ENCODE measurements around the gene DDA1.

DDA1 gene

DNA sequence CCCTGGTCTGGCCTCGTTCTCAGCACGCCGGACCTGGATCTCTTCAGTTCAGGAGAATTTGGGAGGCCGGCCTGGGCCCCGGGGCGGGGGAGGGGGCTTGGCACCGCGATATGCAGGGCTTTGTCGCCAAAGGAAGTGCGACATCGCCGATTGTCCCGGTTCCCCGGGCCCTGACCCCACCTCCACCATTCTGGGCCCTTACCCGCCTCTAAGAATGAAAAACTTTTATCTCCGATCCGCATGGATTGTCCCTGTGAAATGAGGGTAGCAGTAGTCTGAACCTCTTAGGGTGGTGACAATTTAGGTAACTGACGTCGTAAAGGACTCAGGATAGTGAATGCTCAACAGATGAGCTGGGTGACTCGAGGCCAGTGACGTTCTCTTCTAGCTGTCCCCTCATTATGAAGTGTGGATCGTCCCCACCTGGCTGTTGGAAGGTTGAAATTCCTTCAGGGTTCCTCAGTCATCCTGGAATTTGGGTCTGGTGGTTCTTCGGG is 650 bp downstream of the DDA1 start (continued):
- TF ChIP-seq PATZ1 (tag by site-specific recombination; IDR thresholded peaks at IDR 0.05): peak; percentile 1; the same call in 1 of the 2 replicates

DNA sequence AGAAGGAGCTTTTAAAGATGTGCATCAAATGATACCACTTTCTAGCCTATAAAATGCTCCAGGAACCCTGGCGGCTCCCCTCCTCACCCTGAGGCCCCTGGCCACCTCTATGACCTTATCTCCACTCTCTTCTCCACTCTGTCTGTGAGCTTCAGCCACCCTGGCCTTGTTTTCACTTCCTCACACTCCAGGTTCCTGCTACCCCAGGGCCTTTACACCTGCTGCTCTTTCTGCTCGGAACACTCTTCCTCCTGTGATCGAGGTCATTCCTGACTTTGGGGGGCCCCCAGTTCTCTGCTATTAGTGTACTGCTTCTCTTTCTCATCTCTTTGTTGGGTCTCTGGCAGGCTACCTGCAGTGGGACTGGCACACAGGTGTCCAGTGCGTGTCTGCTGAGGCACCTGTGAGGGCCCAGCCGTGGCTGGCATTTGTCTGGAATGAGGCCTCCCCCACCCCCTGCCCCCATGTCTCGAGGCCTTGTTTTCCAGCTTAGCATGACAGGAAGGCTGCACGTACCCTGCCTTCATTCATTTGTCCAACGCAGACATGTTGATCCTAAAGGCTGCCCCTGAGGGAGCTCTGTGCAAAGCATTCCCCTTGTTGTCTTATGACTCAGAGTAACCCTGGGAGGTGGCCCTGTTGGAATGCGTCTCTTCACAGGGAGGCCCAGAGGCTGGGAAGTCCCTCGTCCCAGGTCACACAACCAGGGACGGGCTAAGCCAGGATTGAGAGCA is 2.3 kb downstream of the DDA1 start:
- no peaks in the 10 kb centered on the region for H3K9me3 ChIP-seq (ENCODE audit: control insufficient read depth, insufficient read depth, low read depth, low read length)
- ChIA-PET POLR2A (no interaction called here), CTCF (interaction anchor here (1.1 kb wide), 1 partner anchor 9 kb away, joined by 3 read pairs; no protein-coding TSS in a partner anchor)
- no peak overlapping the region for H3K27ac ChIP-seq (ENCODE audit: extremely low read depth, low read depth, low read length)
- no peaks in the 10 kb centered on the region for H3K4me1 ChIP-seq (ENCODE audit: control insufficient read depth, insufficient read depth, low read length)
- peaks cover 3 to 44% of the 10 kb centered on the region in 2 experiments; a peak in 2 of 3 replicates for H3K36me3 ChIP-seq (ENCODE audit: control insufficient read depth in 2 of 2, insufficient read depth in 1 of 2, low read length in 2 of 2)
- no peak overlapping the region for H3K4me3 ChIP-seq (ENCODE audit: low read depth, low read length)
- TF ChIP-seq, protein P1, sequence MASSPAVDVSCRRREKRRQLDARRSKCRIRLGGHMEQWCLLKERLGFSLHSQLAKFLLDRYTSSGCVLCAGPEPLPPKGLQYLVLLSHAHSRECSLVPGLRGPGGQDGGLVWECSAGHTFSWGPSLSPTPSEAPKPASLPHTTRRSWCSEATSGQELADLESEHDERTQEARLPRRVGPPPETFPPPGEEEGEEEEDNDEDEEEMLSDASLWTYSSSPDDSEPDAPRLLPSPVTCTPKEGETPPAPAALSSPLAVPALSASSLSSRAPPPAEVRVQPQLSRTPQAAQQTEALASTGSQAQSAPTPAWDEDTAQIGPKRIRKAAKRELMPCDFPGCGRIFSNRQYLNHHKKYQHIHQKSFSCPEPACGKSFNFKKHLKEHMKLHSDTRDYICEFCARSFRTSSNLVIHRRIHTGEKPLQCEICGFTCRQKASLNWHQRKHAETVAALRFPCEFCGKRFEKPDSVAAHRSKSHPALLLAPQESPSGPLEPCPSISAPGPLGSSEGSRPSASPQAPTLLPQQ (tag by site-specific recombination; IDR thresholded peaks at IDR 0.05): 0 out of 2 replicates have a peak, but pooled peaks have one; percentile 1
- TF ChIP-seq GLIS1 (tag by site-specific recombination; IDR thresholded peaks at IDR 0.05) (peak; percentile 93), KLF10 (tag by site-specific recombination; IDR thresholded peaks at IDR 0.05) (no peak), ZNF26 (tag by site-specific recombination; IDR thresholded peaks at IDR 0.05) (no peak), ZNF426 (tag by site-specific recombination; IDR thresholded peaks at IDR 0.05) (no peak), ZSCAN5A (tag by site-specific recombination; IDR thresholded peaks at IDR 0.05) (no peak), ZNF555 (tag by site-specific recombination; conservative IDR thresholded peaks at IDR 0.05) (no peak), TCF7L2 (IDR thresholded peaks at IDR 0.05; ENCODE audit: borderline replicate concordance, low read depth, low read length) (no peak), ZEB2 (tag by site-specific recombination; IDR thresholded peaks at IDR 0.05) (no peak), ZIC2 (tag by site-specific recombination; IDR thresholded peaks at IDR 0.05) (peak; percentile 37; the same call in 1 of the 2 replicates), ZNF292 (tag by site-specific recombination; IDR thresholded peaks at IDR 0.05; ENCODE audit: borderline replicate concordance, low read depth) (no peak), SCRT2 (tag by site-specific recombination; IDR thresholded peaks at IDR 0.05) (peak; percentile 64), SALL2 (tag by site-specific recombination; IDR thresholded peaks at IDR 0.05; ENCODE audit: borderline replicate concordance) (no peak), PRDM1 (tag by site-specific recombination; IDR thresholded peaks at IDR 0.05) (no peak), CTCF (tag by site-specific recombination; IDR thresholded peaks at IDR 0.05) (no peak), ZNF2 (tag by site-specific recombination; IDR thresholded peaks at IDR 0.05) (no peak), GLI4 (tag by site-specific recombination; IDR thresholded peaks at IDR 0.05) (no peak), ZNF558 (tag by site-specific recombination; IDR thresholded peaks at IDR 0.05) (no peak), ZNF623 (tag by site-specific recombination; IDR thresholded peaks at IDR 0.05) (peak; percentile 96), ZNF544 (tag by site-specific recombination; IDR thresholded peaks at IDR 0.05) (no peak), ZNF157 (tag by site-specific recombination; IDR thresholded peaks at IDR 0.05) (no peak), ZNF362 (tag by site-specific recombination; IDR thresholded peaks at IDR 0.05) (no peak), ZNF366 (tag by site-specific recombination; conservative IDR thresholded peaks at IDR 0.05) (no peak)
- TF ChIP-seq, protein P2, sequence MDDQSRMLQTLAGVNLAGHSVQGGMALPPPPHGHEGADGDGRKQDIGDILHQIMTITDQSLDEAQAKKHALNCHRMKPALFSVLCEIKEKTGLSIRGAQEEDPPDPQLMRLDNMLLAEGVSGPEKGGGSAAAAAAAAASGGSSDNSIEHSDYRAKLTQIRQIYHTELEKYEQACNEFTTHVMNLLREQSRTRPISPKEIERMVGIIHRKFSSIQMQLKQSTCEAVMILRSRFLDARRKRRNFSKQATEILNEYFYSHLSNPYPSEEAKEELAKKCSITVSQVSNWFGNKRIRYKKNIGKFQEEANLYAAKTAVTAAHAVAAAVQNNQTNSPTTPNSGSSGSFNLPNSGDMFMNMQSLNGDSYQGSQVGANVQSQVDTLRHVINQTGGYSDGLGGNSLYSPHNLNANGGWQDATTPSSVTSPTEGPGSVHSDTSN (CRISPR knock-in tag; IDR thresholded peaks at IDR 0.05): no peak

Measured in HEK293 (cell line).